T-helper 2 cell treated with Interferon-gamma antibody and Interleukin-4, amounts not matched to agents 5 μg/mL and 100 μg/mL, for 36 hours (primary cell): ENCODE measurements around the gene OR10K1.
"Not testable (repeated sequence)": the region's sequence is repeated elsewhere in the genome, so short reads cannot be mapped to it uniquely, and the experiment has no call there.

ENCODE experiments used
- DNase-seq: peaks from one replicate; pipeline ENCODE4 v3.0.0; 2021; ENCODE audit warnings: low spot score
- H3K27ac Mint-ChIP-seq: one replicate; pipeline ENCODE4 v1.8.0; 2021; ENCODE audit warnings: mild to moderate bottlenecking, mixed read lengths
- H3K27me3 Mint-ChIP-seq: one replicate; pipeline ENCODE4 v1.8.0; 2021; ENCODE audit warnings: low read depth, mixed read lengths
- H3K36me3 Mint-ChIP-seq: one replicate; pipeline ENCODE4 v1.8.0; 2021; ENCODE audit warnings: low read depth, mixed read lengths
- H3K4me1 Mint-ChIP-seq: one replicate; pipeline ENCODE4 v1.8.0; 2021; ENCODE audit warnings: low read depth, mixed read lengths
- H3K4me3 Mint-ChIP-seq: one replicate; pipeline ENCODE4 v1.8.0; 2022; ENCODE audit warnings: mild to moderate bottlenecking, moderate library complexity, mixed read lengths
- H3K9me3 Mint-ChIP-seq: one replicate; pipeline ENCODE4 v1.8.0; 2021; ENCODE audit warnings: mixed read lengths

The OR10K1 gene

GRCh38 chr1:158461534-158461933, at the start of gene OR10K1:
Gene OR10K1 (plus strand): TSS chr1:158461834. CDS start chr1:158465562, 3,728 bp downstream.
- no peaks in the 10 kb centered on the region for H3K27me3 Mint-ChIP-seq
- no peaks in the 10 kb centered on the region for H3K9me3 Mint-ChIP-seq
- H3K4me1 Mint-ChIP-seq, result no peaks in the 10 kb centered on the region
- H3K27ac Mint-ChIP-seq, result no peak within 1 kb of the TSS
- no peak within 1 kb of the TSS for H3K4me3 Mint-ChIP-seq
- no peak for DNase-seq
- H3K36me3 Mint-ChIP-seq, result no peaks in the 10 kb centered on the region

GRCh38 chr1:158414651-158415345, 46.8 kb upstream of the OR10K1 start:
- H3K27ac Mint-ChIP-seq, result no peak overlapping the region
- H3K4me3 Mint-ChIP-seq, result no peak overlapping the region
- no peaks in the 10 kb centered on the region for H3K4me1 Mint-ChIP-seq
- H3K9me3 Mint-ChIP-seq, result no peaks in the 10 kb centered on the region
- H3K36me3 Mint-ChIP-seq, result no peaks in the 10 kb centered on the region
- peaks cover 1% of the 10 kb centered on the region for H3K27me3 Mint-ChIP-seq
- no peak for DNase-seq

- no peaks in the 10 kb centered on the region for H3K36me3 Mint-ChIP-seq
These were observed 44.0 kb upstream of the OR10K1 start for GRCh38 chr1:158417586-158417985.

GRCh38 chr1:158422212-158422611, 39.4 kb upstream of the OR10K1 start:
- no peaks in the 10 kb centered on the region for H3K4me1 Mint-ChIP-seq
- no peaks in the 10 kb centered on the region for H3K27me3 Mint-ChIP-seq
- H3K36me3 Mint-ChIP-seq, result no peaks in the 10 kb centered on the region
- no peak for DNase-seq
- no peak overlapping the region for H3K4me3 Mint-ChIP-seq
- H3K27ac Mint-ChIP-seq, result no peak overlapping the region
- no peaks in the 10 kb centered on the region for H3K9me3 Mint-ChIP-seq

More at GRCh38 chr1:158417586-158417985, 44.0 kb upstream of the OR10K1 start:
- DNase-seq, result no peak
- H3K4me3 Mint-ChIP-seq, result no peak overlapping the region
- H3K9me3 Mint-ChIP-seq, result no peaks in the 10 kb centered on the region
- H3K27ac Mint-ChIP-seq, result no peak overlapping the region
- no peaks in the 10 kb centered on the region for H3K4me1 Mint-ChIP-seq
- peaks cover 1% of the 10 kb centered on the region for H3K27me3 Mint-ChIP-seq

- no peak for DNase-seq
- no peaks in the 10 kb centered on the region for H3K27me3 Mint-ChIP-seq
- no peaks in the 10 kb centered on the region for H3K4me1 Mint-ChIP-seq
- H3K9me3 Mint-ChIP-seq, result no peaks in the 10 kb centered on the region
- H3K27ac Mint-ChIP-seq, result no peak overlapping the region
- no peak overlapping the region for H3K4me3 Mint-ChIP-seq
- no peaks in the 10 kb centered on the region for H3K36me3 Mint-ChIP-seq
These were observed 36.6 kb upstream of the OR10K1 start for GRCh38 chr1:158425027-158425426.

- no peaks in the 10 kb centered on the region for H3K36me3 Mint-ChIP-seq
- no peaks in the 10 kb centered on the region for H3K27me3 Mint-ChIP-seq
- H3K4me1 Mint-ChIP-seq, result no peaks in the 10 kb centered on the region
- H3K9me3 Mint-ChIP-seq, result no peaks in the 10 kb centered on the region
- DNase-seq, result no peak
- no peak within 1 kb of the TSS for H3K27ac Mint-ChIP-seq
- H3K4me3 Mint-ChIP-seq, result no peak within 1 kb of the TSS
These were observed 35.5 kb upstream of the OR10K1 start, which contains the start of gene OR10K2 for GRCh38 chr1:158426137-158426536. Gene OR10K2 (minus strand): TSS chr1:158426237. CDS start chr1:158420866, 5,371 bp downstream.

GRCh38 chr1:158430163-158430562, 31.5 kb upstream of the OR10K1 start:
- H3K27ac Mint-ChIP-seq, DNase-seq, H3K4me1 Mint-ChIP-seq, H3K36me3 Mint-ChIP-seq, H3K27me3 Mint-ChIP-seq, H3K9me3 Mint-ChIP-seq, H3K4me3 Mint-ChIP-seq: not testable (repeated sequence)

GRCh38 chr1:158434741-158435140, 26.9 kb upstream of the OR10K1 start:
- Mint-ChIP-seq H3K27me3 (peaks cover 4% of the 10 kb centered on the region), H3K36me3 (no peaks in the 10 kb centered on the region), H3K9me3 (no peaks in the 10 kb centered on the region), H3K27ac (no peak overlapping the region), H3K4me3 (no peak overlapping the region), H3K4me1 (no peaks in the 10 kb centered on the region)
- DNase-seq, result no peak

GRCh38 chr1:158445376-158445775, 16.3 kb upstream of the OR10K1 start:
- no peak overlapping the region for H3K27ac Mint-ChIP-seq
- H3K4me1 Mint-ChIP-seq, result no peaks in the 10 kb centered on the region
- H3K9me3 Mint-ChIP-seq, result no peaks in the 10 kb centered on the region
- no peaks in the 10 kb centered on the region for H3K27me3 Mint-ChIP-seq
- no peak overlapping the region for H3K4me3 Mint-ChIP-seq
- DNase-seq, result no peak
- H3K36me3 Mint-ChIP-seq, result no peaks in the 10 kb centered on the region

GRCh38 chr1:158454537-158454936, 7.1 kb upstream of the OR10K1 start:
- Mint-ChIP-seq H3K9me3 (no peaks in the 10 kb centered on the region), H3K4me1 (no peaks in the 10 kb centered on the region), H3K27ac (no peak overlapping the region), H3K27me3 (no peaks in the 10 kb centered on the region), H3K4me3 (no peak overlapping the region), H3K36me3 (no peaks in the 10 kb centered on the region)
- DNase-seq, result no peak

- DNase-seq, result no peak
- H3K27ac Mint-ChIP-seq, result no peak overlapping the region
- H3K9me3 Mint-ChIP-seq, result no peaks in the 10 kb centered on the region
- H3K4me3 Mint-ChIP-seq, result no peak overlapping the region
- H3K4me1 Mint-ChIP-seq, result no peaks in the 10 kb centered on the region
- H3K27me3 Mint-ChIP-seq, result no peaks in the 10 kb centered on the region
- H3K36me3 Mint-ChIP-seq, result no peaks in the 10 kb centered on the region
These were observed 4.4 kb upstream of the OR10K1 start for GRCh38 chr1:158457246-158457645.

GRCh38 chr1:158458263-158458662, 3.4 kb upstream of the OR10K1 start:
- DNase-seq, result no peak
- H3K4me1 Mint-ChIP-seq, result no peaks in the 10 kb centered on the region
- no peaks in the 10 kb centered on the region for H3K9me3 Mint-ChIP-seq

GRCh38 chr1:158471920-158472319, 10.3 kb downstream of the OR10K1 start, which contains the start of gene OR10R2:
Gene OR10R2 (plus strand): TSS chr1:158472220. CDS start chr1:158472326, 106 bp downstream.
- Mint-ChIP-seq H3K27ac (no peak within 1 kb of the TSS), H3K27me3 (peaks cover 8% of the 10 kb centered on the region), H3K4me3 (no peak within 1 kb of the TSS), H3K4me1 (no peaks in the 10 kb centered on the region), H3K36me3 (no peaks in the 10 kb centered on the region), H3K9me3 (no peaks in the 10 kb centered on the region)
- no peak for DNase-seq

More at GRCh38 chr1:158458263-158458662, 3.4 kb upstream of the OR10K1 start:
- H3K36me3 Mint-ChIP-seq, result no peaks in the 10 kb centered on the region
- no peak overlapping the region for H3K4me3 Mint-ChIP-seq
- no peak overlapping the region for H3K27ac Mint-ChIP-seq
- H3K27me3 Mint-ChIP-seq, result no peaks in the 10 kb centered on the region

GRCh38 chr1:158485455-158485854, 23.8 kb downstream of the OR10K1 start:
- Mint-ChIP-seq H3K9me3 (no peaks in the 10 kb centered on the region), H3K36me3 (no peaks in the 10 kb centered on the region), H3K4me3 (no peak overlapping the region), H3K4me1 (no peaks in the 10 kb centered on the region), H3K27me3 (peaks cover 8% of the 10 kb centered on the region), H3K27ac (no peak overlapping the region)
- no peak for DNase-seq

GRCh38 chr1:158491316-158491715, 29.7 kb downstream of the OR10K1 start:
- DNase-seq, result no peak
- Mint-ChIP-seq H3K4me1 (no peaks in the 10 kb centered on the region), H3K27me3 (peaks cover 11% of the 10 kb centered on the region), H3K27ac (no peak overlapping the region), H3K9me3 (no peaks in the 10 kb centered on the region), H3K36me3 (no peaks in the 10 kb centered on the region), H3K4me3 (no peak overlapping the region)
